GM18520 (cell line): ENCODE measurements around the gene KIAA0930.
A peak's percentile ranks its signal among the peaks of the same experiment; 100 is the strongest.
"Not testable (repeated sequence)": the region's sequence is repeated elsewhere in the genome, so short reads cannot be mapped to it uniquely, and the experiment has no call there.

Source experiments
- ATAC-seq: cut with Tn5 transposase; IDR thresholded peaks from one replicate; pipeline ENCODE4 v1.9.1; 2021; ENCODE audit not compliant: unreplicated experiment

KIAA0930 gene

GRCh38 chr22:45263463-45264269 lies 23.0 kb upstream of the KIAA0930 start:
- peak; percentile 55 for ATAC-seq

GRCh38 chr22:45262931-45263462 lies 22.3 kb upstream of the KIAA0930 start:
- peak; percentile 22 for ATAC-seq

GRCh38 chr22:45262195-45262930 lies 21.7 kb upstream of the KIAA0930 start:
- ATAC-seq: no peak

GRCh38 chr22:45261407-45262088 lies 20.9 kb upstream of the KIAA0930 start:
- no peak for ATAC-seq

- not testable (repeated sequence) for ATAC-seq
These were observed 19.7 kb upstream of the KIAA0930 start for GRCh38 chr22:45260395-45260759.

GRCh38 chr22:45259754-45260394 lies 19.2 kb upstream of the KIAA0930 start:
- no peak for ATAC-seq

- ATAC-seq: not testable (repeated sequence)
These were observed 17.2 kb upstream of the KIAA0930 start for GRCh38 chr22:45257941-45258340.

GRCh38 chr22:45254789-45255278 lies 14.1 kb upstream of the KIAA0930 start:
- ATAC-seq: peak; percentile 80

GRCh38 chr22:45254388-45254787 lies 13.7 kb upstream of the KIAA0930 start:
- peak; percentile 27 for ATAC-seq

GRCh38 chr22:45253039-45253641 lies 12.4 kb upstream of the KIAA0930 start:
- ATAC-seq: no peak

GRCh38 chr22:45251825-45252224 lies 11.1 kb upstream of the KIAA0930 start:
- no peak for ATAC-seq

- ATAC-seq: peak; percentile 73
These were observed 8.3 kb upstream of the KIAA0930 start for GRCh38 chr22:45248832-45249561.

GRCh38 chr22:45246060-45246985 lies 5.6 kb upstream of the KIAA0930 start:
- ATAC-seq: no peak

GRCh38 chr22:45244916-45245315 lies 4.2 kb upstream of the KIAA0930 start:
- no peak for ATAC-seq

- ATAC-seq: no peak
These were observed 2.1 kb upstream of the KIAA0930 start for GRCh38 chr22:45242778-45243191.

GRCh38 chr22:45240104-45240809 lies 437 bp downstream of the KIAA0930 start:
- no peak for ATAC-seq

GRCh38 chr22:45239681-45240051 lies 1.0 kb downstream of the KIAA0930 start:
- ATAC-seq: no peak
